Motor neuron (in vitro differentiated cells): ENCODE data around the gene AIRE. TPM values are rescaled to one million over a fixed set of nuclear protein-coding genes. Genes with fewer than 3 reads are reported as not detected.
"Not testable (repeated sequence)": the region's sequence is repeated elsewhere in the genome, so short reads cannot be mapped to it uniquely, and the experiment has no call there.

Experiments used
- ATAC-seq, 8 experiments: fragments of 200-7000 bp; cut with Tn5 transposase; replicated peaks in 6 of 8; 2 replicates each; pipeline ENCODE4 v1.8.0; 2021; ENCODE audit warnings: mild to moderate bottlenecking in 8 of 8, moderate library complexity in 8 of 8
- H3K27ac ChIP-seq, 2 donors: fragments of 250-450 bp; sonication (Bioruptor Pico); 2 replicates each; pipeline ENCODE4 v1.9.0; 2021; ENCODE audit warnings: antibody characterized with exemption in 2 of 2, mild to moderate bottlenecking in 2 of 2, moderate library complexity in 1 of 2
- H3K4me1 ChIP-seq, 2 donors: fragments of 250-450 bp; sonication (Bioruptor Pico); replicated peaks in 1 of 2; 2 replicates each; pipeline ENCODE4 v1.6.1; 2021; ENCODE audit warnings: antibody characterized with exemption in 2 of 2, mild to moderate bottlenecking in 2 of 2, moderate library complexity in 1 of 2
- H3K4me3 ChIP-seq, 5 donors: fragments of 250-450 bp; sonication (Bioruptor Pico); 2 replicates each; pipeline ENCODE4 v1.9.0; 2021; ENCODE audit warnings: antibody characterized with exemption in 5 of 5, mild to moderate bottlenecking in 5 of 5, moderate library complexity in 4 of 5
- WGBS, 10 experiments: fragments of 450-650 bp; shearing (Covaris generic); methylation state at CpG; one replicate each; pipeline ENCODE4 v1.0.0; 2022; 5-methylcytosine and 5-hydroxymethylcytosine counted together
- in situ Hi-C, 9 experiments: fragments of 400-800 bp; cut with MboI; loops; one replicate each; pipeline ENCODE4 v1.15.0; 2021; ENCODE audit warnings: low sequenced_read_pairs in 9 of 9, low pct_unique_long_range_greater_than_20kb in 2 of 9; ENCODE audit not compliant: unreplicated experiment in 9 of 9
- total RNA-seq, 8 experiments: library from RNA; unstranded; fragments of 300-600 nt; gene quantifications; 2 replicates each; pipeline versions ENCODE4 v1.2.3 to v1.2.4, GENCODE V29; 2022

Gene AIRE
- under 1 TPM in 7 of 8 experiments, not detected in 1; 0.05 to 0.58 (median 0.21) TPM for total RNA-seq

- peak; percentile 65 to 95 (median 89) for ATAC-seq
- 30 to 93% methylated on average over 2 to 3 of the region's 56 CpGs; no CpG with 5 or more reads in 8 of the 10 experiments for WGBS, 10 experiments
- Histone ChIP-seq H3K4me3 (peak within 1 kb of the TSS in 3 of 5 donors; percentile 3 to 21 (median 13)), H3K27ac (no peak within 1 kb of the TSS), H3K4me1 (peaks cover 13% of the 10 kb centered on the region in 2 donors)
- in situ Hi-C loops = no loop called here
Measured at GRCh38 chr21:44285138-44285992, at the start of gene AIRE. Gene AIRE (plus strand): TSS chr21:44285876. CDS start chr21:44286007, 131 bp downstream.

GRCh38 chr21:44240353-44240752 is 45.3 kb upstream of the AIRE start:
- peak; percentile 13 to 70 (median 31) for ATAC-seq
- H3K4me3 ChIP-seq, in situ Hi-C loops, H3K27ac ChIP-seq, H3K4me1 ChIP-seq: not testable (repeated sequence)
- WGBS, 10 experiments = no CpG with 5 or more reads among the region's 46 CpGs

GRCh38 chr21:44240842-44241241 is 44.8 kb upstream of the AIRE start, which contains the start of gene ICOSLG:
Gene ICOSLG (minus strand): TSS chr21:44240943. CDS start chr21:44240817, 126 bp downstream.
- H3K27ac ChIP-seq, in situ Hi-C loops: not testable (repeated sequence)

GRCh38 chr21:44241281-44241680 is 44.4 kb upstream of the AIRE start:
- H3K4me1 ChIP-seq, H3K27ac ChIP-seq, in situ Hi-C loops, H3K4me3 ChIP-seq: not testable (repeated sequence)
- no CpG with 5 or more reads among the region's 27 CpGs for WGBS, 10 experiments
- ATAC-seq = peak; percentile 56 to 72 (median 68)

More at GRCh38 chr21:44240842-44241241, 44.8 kb upstream of the AIRE start, which contains the start of gene ICOSLG:
- H3K4me3 ChIP-seq, H3K4me1 ChIP-seq: not testable (repeated sequence)
- ATAC-seq = peak; percentile 71 to 80 (median 77)
- WGBS, 10 experiments = no CpG with 5 or more reads among the region's 53 CpGs

- H3K27ac ChIP-seq, ATAC-seq, in situ Hi-C loops, H3K4me1 ChIP-seq, H3K4me3 ChIP-seq: not testable (repeated sequence)
- no CpG with 5 or more reads among the region's 15 CpGs for WGBS, 10 experiments
Measured at GRCh38 chr21:44243980-44244379, 41.7 kb upstream of the AIRE start.

- peak in 4 of 8 experiments; percentile 51 to 68 (median 66) for ATAC-seq
- H3K27ac ChIP-seq, in situ Hi-C loops, H3K4me1 ChIP-seq, H3K4me3 ChIP-seq: not testable (repeated sequence)
- no CpG with 5 or more reads among the region's 17 CpGs for WGBS, 10 experiments
Measured at GRCh38 chr21:44247904-44248303, 37.8 kb upstream of the AIRE start.

GRCh38 chr21:44249204-44250037 is 36.3 kb upstream of the AIRE start:
- H3K4me1 ChIP-seq, H3K4me3 ChIP-seq, in situ Hi-C loops, H3K27ac ChIP-seq: not testable (repeated sequence)
- peak in 2 of 8 experiments; percentile 31 to 43 for ATAC-seq
- no CpG with 5 or more reads among the region's 33 CpGs for WGBS, 10 experiments

- 74 to 100% (median 92%) methylated on average over 2 to 6 of the region's 29 CpGs; no CpG with 5 or more reads in 5 of the 10 experiments for WGBS, 10 experiments
- no peak overlapping the region for H3K4me3 ChIP-seq
- H3K4me1 ChIP-seq = no peaks in the 10 kb centered on the region
- no peak for ATAC-seq
- in situ Hi-C loops = no loop called here
- no peak overlapping the region for H3K27ac ChIP-seq
Measured at GRCh38 chr21:44253832-44254710, 31.6 kb upstream of the AIRE start.

- no peak overlapping the region for H3K4me3 ChIP-seq
- H3K4me1 ChIP-seq = no peaks in the 10 kb centered on the region
- peak in 4 of 8 experiments; percentile 43 to 71 (median 54) for ATAC-seq
- 79 to 80% methylated on average over 1 to 2 of the region's 11 CpGs; no CpG with 5 or more reads in 8 of the 10 experiments for WGBS, 10 experiments
- in situ Hi-C loops = no loop called here
- no peak overlapping the region for H3K27ac ChIP-seq
Measured at GRCh38 chr21:44255511-44255981, 30.1 kb upstream of the AIRE start.

- Histone ChIP-seq H3K4me1 (peaks cover 2% of the 10 kb centered on the region in 2 donors), H3K4me3 (no peak overlapping the region), H3K27ac (no peak overlapping the region)
- in situ Hi-C loops = no loop called here
- no peak for ATAC-seq
- 40 to 100% (median 84%) methylated on average over 1 to 27 of the region's 34 CpGs; no CpG with 5 or more reads in 5 of the 10 experiments for WGBS, 10 experiments
Measured at GRCh38 chr21:44258056-44258725, 27.5 kb upstream of the AIRE start.

- ATAC-seq = no peak
- 20 to 93% (median 80%) methylated on average over 1 to 14 of the region's 22 CpGs; no CpG with 5 or more reads in 1 of the 10 experiments for WGBS, 10 experiments
- H3K4me1 ChIP-seq = peaks cover 10% of the 10 kb centered on the region in 2 donors
- in situ Hi-C loops = no loop called here
- H3K27ac ChIP-seq = no peak overlapping the region
- no peak overlapping the region for H3K4me3 ChIP-seq
Measured at GRCh38 chr21:44259082-44259705, 26.5 kb upstream of the AIRE start.
